ENCODE results near the gene CAD. TPM values are rescaled to one million over a fixed set of nuclear protein-coding genes. Genes with fewer than 3 reads are reported as not detected.
A peak's percentile ranks its signal among the peaks of the same experiment; 100 is the strongest.

The CAD gene
- total RNA-seq, 6 experiments from 2014 or later = 38.3 to 46.9 (median 42.8) TPM

- Mint-ChIP-seq H3K36me3 (ENCODE audit: low read depth) (no peaks in the 10 kb centered on the region), H3K27me3 (ENCODE audit: insufficient read depth) (peaks cover 8% of the 10 kb centered on the region), H3K9me3 (no peaks in the 10 kb centered on the region), H3K4me3 (no peak overlapping the region), H3K4me1 (ENCODE audit: low read depth) (peaks cover 16% of the 10 kb centered on the region), H3K27ac (no peak overlapping the region)
- DNase-seq = peak; percentile 11
- TF ChIP-seq CTCF (IDR thresholded peaks at IDR 0.05) = peak; percentile 77
Measured at GRCh38 chr2:27249891-27250651, 32.9 kb downstream of the CAD start.

- H3K4me1 Mint-ChIP-seq (ENCODE audit: low read depth) = peaks cover 24% of the 10 kb centered on the region
- H3K27me3 Mint-ChIP-seq (ENCODE audit: insufficient read depth) = peaks cover 10% of the 10 kb centered on the region
- no peak for TF ChIP-seq CTCF (IDR thresholded peaks at IDR 0.05)
- H3K9me3 Mint-ChIP-seq = no peaks in the 10 kb centered on the region
- H3K4me3 Mint-ChIP-seq = no peak overlapping the region
- no peaks in the 10 kb centered on the region for H3K36me3 Mint-ChIP-seq (ENCODE audit: low read depth)
- DNase-seq = no peak
- H3K27ac Mint-ChIP-seq = no peak overlapping the region
Measured at GRCh38 chr2:27250652-27251379, 33.6 kb downstream of the CAD start.

GRCh38 chr2:27251766-27252165 lies 34.6 kb downstream of the CAD start:
- no peak overlapping the region for H3K27ac Mint-ChIP-seq
- no peaks in the 10 kb centered on the region for H3K9me3 Mint-ChIP-seq
- H3K4me3 Mint-ChIP-seq = no peak overlapping the region
- H3K36me3 Mint-ChIP-seq (ENCODE audit: low read depth) = no peaks in the 10 kb centered on the region
- no peak for DNase-seq
- peaks cover 14% of the 10 kb centered on the region for H3K27me3 Mint-ChIP-seq (ENCODE audit: insufficient read depth)
- peaks cover 28% of the 10 kb centered on the region for H3K4me1 Mint-ChIP-seq (ENCODE audit: low read depth)
- TF ChIP-seq CTCF (IDR thresholded peaks at IDR 0.05) = no peak

GRCh38 chr2:27255187-27255586 lies 38.0 kb downstream of the CAD start:
- Mint-ChIP-seq H3K4me3 (no peak overlapping the region), H3K9me3 (no peaks in the 10 kb centered on the region), H3K4me1 (ENCODE audit: low read depth) (peaks cover 20% of the 10 kb centered on the region), H3K36me3 (ENCODE audit: low read depth) (no peaks in the 10 kb centered on the region), H3K27ac (no peak overlapping the region), H3K27me3 (ENCODE audit: insufficient read depth) (peaks cover 34% of the 10 kb centered on the region)
- TF ChIP-seq CTCF (IDR thresholded peaks at IDR 0.05) = no peak
- DNase-seq = no peak

- Mint-ChIP-seq H3K27ac (no peak overlapping the region), H3K4me1 (ENCODE audit: low read depth) (peaks cover 20% of the 10 kb centered on the region), H3K9me3 (no peaks in the 10 kb centered on the region), H3K36me3 (ENCODE audit: low read depth) (no peaks in the 10 kb centered on the region), H3K4me3 (no peak overlapping the region), H3K27me3 (ENCODE audit: insufficient read depth) (peaks cover 39% of the 10 kb centered on the region)
- DNase-seq = peak; percentile 44
- TF ChIP-seq CTCF (IDR thresholded peaks at IDR 0.05) = no peak
Measured at GRCh38 chr2:27255660-27256059, 38.5 kb downstream of the CAD start.

Data from HFFc6 (cell line).